HepG2 (cell line): Measurements from ENCODE around the gene TMEM239. TPM values are rescaled to one million over a fixed set of nuclear protein-coding genes. Genes with fewer than 3 reads are reported as not detected.
A peak's percentile ranks its signal among the peaks of the same experiment; 100 is the strongest.

ENCODE experiments used
- ETV5 ChIP-seq: IDR thresholded peaks from 2 replicates; pipeline ENCODE4 v1.6.1; 2018; ENCODE audit warnings: missing biosample characterization, missing genetic modification reagents, inconsistent platforms, borderline replicate concordance
- HDAC1 ChIP-seq: sonication (generic); formaldehyde crosslinking; IDR thresholded peaks from 2 replicates; pipeline ENCODE4 v1.5.1; 2020; ENCODE audit warnings: mild to moderate bottlenecking, missing genetic modification reagents
- HMGA1 ChIP-seq: sonication (generic); formaldehyde crosslinking; conservative IDR thresholded peaks from 2 replicates; pipeline ENCODE4 v1.4.0; 2020; ENCODE audit warnings: missing genetic modification reagents
- HNF4G ChIP-seq, 2 experiments: sonication (generic) in 1 of 2; formaldehyde crosslinking in 1 of 2; IDR thresholded peaks; 2 replicates each; pipeline versions ENCODE4 v1.4.0 to v1.6.1; 2011 to 2020; ENCODE audit warnings: borderline replicate concordance in 2 of 2, low read depth in 2 of 2, mild to moderate bottlenecking in 2 of 2, low read length in 1 of 2, missing genetic modification reagents in 1 of 2, moderate library complexity in 1 of 2
- MAFG ChIP-seq: sonication (generic); formaldehyde crosslinking; IDR thresholded peaks from 2 replicates; pipeline ENCODE4 v1.5.1; 2020; ENCODE audit warnings: mild to moderate bottlenecking, missing genetic modification reagents
- MED1 ChIP-seq: sonication (generic); formaldehyde crosslinking; IDR thresholded peaks from 2 replicates; pipeline ENCODE4 v1.4.0; 2020; ENCODE audit warnings: missing genetic modification reagents
- NCOA1 ChIP-seq: sonication (generic); formaldehyde crosslinking; IDR thresholded peaks from 2 replicates; pipeline ENCODE4 v1.9.0; 2021; ENCODE audit warnings: missing genetic modification reagents
- NFAT5 ChIP-seq: sonication (generic); formaldehyde crosslinking; IDR thresholded peaks from 2 replicates; pipeline ENCODE4 v1.4.0; 2020; ENCODE audit warnings: missing genetic modification reagents
- NFKBIZ ChIP-seq: IDR thresholded peaks from 2 replicates; pipeline ENCODE4 v1.6.1; 2018; ENCODE audit warnings: missing genetic modification reagents, missing compliant biosample characterization
- NR3C1 ChIP-seq: sonication (generic); formaldehyde crosslinking; IDR thresholded peaks from 2 replicates; pipeline ENCODE4 v1.4.0; 2020; ENCODE audit warnings: missing genetic modification reagents
- PHB2 ChIP-seq: fragments of 450-650 bp; IDR thresholded peaks from 2 replicates; pipeline ENCODE4 v1.6.1; 2018; ENCODE audit not compliant: partially characterized antibody
- PHF5A ChIP-seq: IDR thresholded peaks from one replicate; pipeline ENCODE4 v1.6.1; 2018; ENCODE audit warnings: low read depth, missing genetic modification reagents; ENCODE audit not compliant: unreplicated experiment
- REL ChIP-seq: sonication (generic); formaldehyde crosslinking; conservative IDR thresholded peaks from 2 replicates; pipeline ENCODE4 v1.8.0; 2022; ENCODE audit warnings: mild to moderate bottlenecking, missing genetic modification reagents, moderate library complexity
- SOX6 ChIP-seq, 2 experiments: fragments of 450-650 bp in 1 of 2; sonication (generic) in 1 of 2; formaldehyde crosslinking in 1 of 2; IDR thresholded peaks; 2 replicates each; pipeline versions ENCODE4 v1.4.0 to v1.6.1; 2017 to 2020; ENCODE audit warnings: antibody characterized with exemption in 1 of 2, mild to moderate bottlenecking in 1 of 2, missing genetic modification reagents in 1 of 2
- TEAD2 ChIP-seq: sonication (generic); formaldehyde crosslinking; IDR thresholded peaks from 2 replicates; pipeline ENCODE4 v1.9.0; 2021; ENCODE audit warnings: missing genetic modification reagents
- ZNF256 ChIP-seq: sonication (generic); formaldehyde crosslinking; conservative IDR thresholded peaks from 2 replicates; pipeline ENCODE4 v1.4.0; 2020; ENCODE audit warnings: missing genetic modification reagents
- ZNF264 ChIP-seq: sonication (generic); formaldehyde crosslinking; IDR thresholded peaks from 2 replicates; pipeline ENCODE4 v1.4.0; 2020; ENCODE audit warnings: missing genetic modification reagents
- ZNF317 ChIP-seq: sonication (generic); formaldehyde crosslinking; IDR thresholded peaks from 2 replicates; pipeline ENCODE4 v1.5.0; 2020; ENCODE audit warnings: mild to moderate bottlenecking, missing genetic modification reagents
- ZNF451 ChIP-seq: sonication (generic); formaldehyde crosslinking; IDR thresholded peaks from 2 replicates; pipeline ENCODE4 v1.5.0; 2020; ENCODE audit warnings: mild to moderate bottlenecking, missing genetic modification reagents
- ZNF670 ChIP-seq: sonication (generic); formaldehyde crosslinking; IDR thresholded peaks from 2 replicates; pipeline ENCODE4 v1.8.0; 2022; ENCODE audit warnings: mild to moderate bottlenecking, missing genetic modification reagents, borderline replicate concordance
- ZNF746 ChIP-seq: sonication (generic); formaldehyde crosslinking; IDR thresholded peaks from 2 replicates; pipeline ENCODE4 v1.8.0; 2022; ENCODE audit warnings: mild to moderate bottlenecking, missing genetic modification reagents
- ZNF879 ChIP-seq: sonication (generic); formaldehyde crosslinking; IDR thresholded peaks from 2 replicates; pipeline ENCODE4 v1.8.1; 2023; ENCODE audit warnings: missing genetic modification reagents
- polyA plus RNA-seq, 8 experiments: library from polyadenylated mRNA; depleted of rRNA in 3 of 8; stranded (reverse) in 7 of 8; unstranded in 1 of 8; fragments of >200 nt; fragmentation: Illumina TruSeq in 4 of 8; extraction: Trizol in 4 of 8; gene quantifications; 2 replicates each; pipeline versions ENCODE4 v1.2.1 to v1.2.3, GENCODE V29; 2011 to 2016; ENCODE audit warnings: low read depth in 4 of 8, missing spikeins in 1 of 8, mixed read lengths in 1 of 8; ENCODE audit not compliant: insufficient read depth in 1 of 8
- total RNA-seq, 5 experiments: library from RNA; depleted of rRNA; stranded (reverse); fragments of >200 nt; fragmentation: Illumina TruSeq; extraction: Trizol; gene quantifications; 2 replicates each; pipeline ENCODE4 v1.2.3, GENCODE V29; 2016; ENCODE audit warnings: low read depth in 1 of 5
- TF ChIP-seq, protein P1 (sequence below): sonication (generic); formaldehyde crosslinking; IDR thresholded peaks from 2 replicates; pipeline ENCODE4 v1.4.0; 2020; ENCODE audit warnings: missing genetic modification reagents

TMEM239 gene
- total and polyA plus RNA-seq, 2 of the 13 experiments (the other 11 are each of a cell fraction or from before 2014, with no cell fraction given) = not detected

DNA sequence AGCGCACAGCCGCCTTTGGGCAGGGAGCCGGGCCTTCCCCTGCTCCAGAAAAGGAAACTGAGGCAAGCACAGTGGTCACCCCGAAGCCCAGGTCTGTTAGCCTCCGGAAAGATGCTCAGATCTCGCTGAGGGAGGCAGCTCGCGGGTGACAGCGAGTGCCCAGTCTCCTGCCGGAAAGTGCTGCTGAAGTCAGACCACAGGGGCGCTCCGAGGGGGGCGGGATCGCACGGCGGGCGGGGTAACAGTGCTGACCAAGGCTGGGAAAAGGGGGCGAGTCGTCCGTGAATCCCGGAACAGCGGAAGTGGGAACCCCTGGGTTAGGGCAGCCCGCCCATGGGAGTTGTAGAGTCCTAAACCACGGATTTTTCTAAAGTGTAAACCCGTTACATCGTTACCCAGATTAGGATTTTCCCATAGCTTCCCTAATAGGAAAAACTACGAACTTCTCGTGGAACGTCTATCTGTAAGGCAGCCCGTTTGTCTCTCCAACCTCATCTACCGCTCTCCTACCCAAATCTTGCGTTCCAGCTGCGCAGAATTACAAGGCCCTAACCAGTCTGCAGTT is 24.9 kb downstream of the TMEM239 start (continued):
- TF ChIP-seq ZNF451 (CRISPR knock-in tag) = no peak
- TF ChIP-seq MED1 (CRISPR knock-in tag) = peak; percentile 43; the same call in 1 of the 2 replicates
- no peak for TF ChIP-seq HNF4G (IDR thresholded peaks at IDR 0.05; ENCODE audit: borderline replicate concordance, low read depth, low read length)
- no peak for TF ChIP-seq HNF4G (CRISPR knock-in tag; IDR thresholded peaks at IDR 0.05; ENCODE audit: borderline replicate concordance, low read depth)
- TF ChIP-seq SOX6 (IDR thresholded peaks at IDR 0.05) = no peak
- TF ChIP-seq SOX6 (CRISPR knock-in tag; IDR thresholded peaks at IDR 0.05) = 0 out of 2 replicates have a peak, but pooled peaks have one; percentile 27
- TF ChIP-seq ZNF317 (CRISPR knock-in tag) = peak; percentile 54; the same call in 1 of the 2 replicates
- no peak for TF ChIP-seq PHF5A (CRISPR knock-in tag)
- no peak for TF ChIP-seq TEAD2 (CRISPR knock-in tag)
- TF ChIP-seq NR3C1 (CRISPR knock-in tag) = no peak
- no peak for TF ChIP-seq NCOA1 (CRISPR knock-in tag)
- TF ChIP-seq ZNF879 (CRISPR knock-in tag) = peak; percentile 37; the same call in 1 of the 2 replicates
- 0 out of 2 replicates have a peak, but pooled peaks have one; percentile 20 for TF ChIP-seq ZNF264 (CRISPR knock-in tag)
- TF ChIP-seq, protein P1, sequence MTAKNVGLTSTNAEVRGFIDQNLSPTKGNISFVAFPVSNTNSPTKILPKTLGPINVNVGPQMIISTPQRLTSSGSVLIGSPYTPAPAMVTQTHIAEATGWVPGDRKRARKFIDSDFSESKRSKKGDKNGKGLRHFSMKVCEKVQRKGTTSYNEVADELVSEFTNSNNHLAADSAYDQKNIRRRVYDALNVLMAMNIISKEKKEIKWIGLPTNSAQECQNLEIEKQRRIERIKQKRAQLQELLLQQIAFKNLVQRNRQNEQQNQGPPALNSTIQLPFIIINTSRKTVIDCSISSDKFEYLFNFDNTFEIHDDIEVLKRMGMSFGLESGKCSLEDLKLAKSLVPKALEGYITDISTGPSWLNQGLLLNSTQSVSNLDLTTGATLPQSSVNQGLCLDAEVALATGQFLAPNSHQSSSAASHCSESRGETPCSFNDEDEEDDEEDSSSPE = 0 out of 2 replicates have a peak, but pooled peaks have one; percentile 24
- TF ChIP-seq ETV5 (CRISPR knock-in tag) = peak; percentile 60; the same call in 1 of the 2 replicates
- TF ChIP-seq PHB2 = no peak
- TF ChIP-seq MAFG (CRISPR knock-in tag) = no peak
- 0 out of 2 replicates have a peak, but pooled peaks have one; percentile 36 for TF ChIP-seq ZNF256
- peak; percentile 62 for TF ChIP-seq HDAC1
- no peak for TF ChIP-seq NFAT5
- TF ChIP-seq NFKBIZ = no peak; the same call in 1 of the 2 replicates
- no peak; the same call in 1 of the 2 replicates for TF ChIP-seq REL (CRISPR knock-in tag)
- 0 out of 2 replicates have a peak, but pooled peaks have one; percentile 50 for TF ChIP-seq ZNF746
- no peak for TF ChIP-seq HMGA1 (CRISPR knock-in tag)
- no peak; the same call in 1 of the 2 replicates for TF ChIP-seq ZNF670 (CRISPR knock-in tag)
